ENCODE data around the gene NDUFB10.

DNA sequence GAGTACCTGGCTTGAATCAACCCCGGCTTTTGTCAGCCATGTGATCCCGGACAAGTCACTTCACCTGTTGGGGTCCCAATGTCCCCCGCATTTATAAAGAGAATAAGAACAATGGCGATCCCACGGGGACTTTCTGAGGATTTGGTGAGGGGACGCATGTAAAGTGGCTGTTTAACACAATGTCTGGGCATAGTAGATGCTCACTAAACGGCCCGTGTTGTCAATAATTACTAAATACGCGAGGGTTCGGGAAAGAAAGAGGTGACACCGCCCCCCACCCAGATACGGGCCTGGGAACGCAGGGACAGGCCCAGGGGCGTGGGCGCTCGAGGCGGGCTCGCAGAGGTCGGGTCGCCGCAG, 32.2 kb downstream of the NDUFB10 start:
- TF ChIP-seq, protein P1, sequence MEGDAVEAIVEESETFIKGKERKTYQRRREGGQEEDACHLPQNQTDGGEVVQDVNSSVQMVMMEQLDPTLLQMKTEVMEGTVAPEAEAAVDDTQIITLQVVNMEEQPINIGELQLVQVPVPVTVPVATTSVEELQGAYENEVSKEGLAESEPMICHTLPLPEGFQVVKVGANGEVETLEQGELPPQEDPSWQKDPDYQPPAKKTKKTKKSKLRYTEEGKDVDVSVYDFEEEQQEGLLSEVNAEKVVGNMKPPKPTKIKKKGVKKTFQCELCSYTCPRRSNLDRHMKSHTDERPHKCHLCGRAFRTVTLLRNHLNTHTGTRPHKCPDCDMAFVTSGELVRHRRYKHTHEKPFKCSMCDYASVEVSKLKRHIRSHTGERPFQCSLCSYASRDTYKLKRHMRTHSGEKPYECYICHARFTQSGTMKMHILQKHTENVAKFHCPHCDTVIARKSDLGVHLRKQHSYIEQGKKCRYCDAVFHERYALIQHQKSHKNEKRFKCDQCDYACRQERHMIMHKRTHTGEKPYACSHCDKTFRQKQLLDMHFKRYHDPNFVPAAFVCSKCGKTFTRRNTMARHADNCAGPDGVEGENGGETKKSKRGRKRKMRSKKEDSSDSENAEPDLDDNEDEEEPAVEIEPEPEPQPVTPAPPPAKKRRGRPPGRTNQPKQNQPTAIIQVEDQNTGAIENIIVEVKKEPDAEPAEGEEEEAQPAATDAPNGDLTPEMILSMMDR (conservative IDR thresholded peaks at IDR 0.05), result no peak
- TF ChIP-seq EZH2 (IDR thresholded peaks at IDR 0.05; ENCODE audit: low read depth), result no peak
